HL-60 (cell line): ENCODE results near the gene BPIFA3.

Experiments used
- CTCF ChIP-seq: IDR thresholded peaks from one replicate; pipeline ENCODE4 v1.5.1; 2011; ENCODE audit warnings: low read length, control low read depth, inconsistent platforms; ENCODE audit not compliant: insufficient read depth
- POLR2AphosphoS5 ChIP-seq: IDR thresholded peaks from 2 replicates; pipeline ENCODE4 v1.6.1; 2012; ENCODE audit warnings: low read depth
- REST ChIP-seq: IDR thresholded peaks from 2 replicates; pipeline ENCODE4 v1.6.1; 2012; ENCODE audit warnings: low read depth; ENCODE audit not compliant: insufficient replicate concordance
- SPI1 ChIP-seq: IDR thresholded peaks from 2 replicates; pipeline ENCODE4 v1.6.1; 2012; ENCODE audit warnings: low read depth, mild to moderate bottlenecking, borderline replicate concordance

GRCh38 chr20:33267701-33268100 is 50.5 kb downstream of the BPIFA3 start:
- TF ChIP-seq CTCF (no peak), POLR2AphosphoS5 (no peak), SPI1 (peak; percentile 90), REST (no peak)
